Measurements from ENCODE around the gene MTA2.

Gene MTA2

DNA sequence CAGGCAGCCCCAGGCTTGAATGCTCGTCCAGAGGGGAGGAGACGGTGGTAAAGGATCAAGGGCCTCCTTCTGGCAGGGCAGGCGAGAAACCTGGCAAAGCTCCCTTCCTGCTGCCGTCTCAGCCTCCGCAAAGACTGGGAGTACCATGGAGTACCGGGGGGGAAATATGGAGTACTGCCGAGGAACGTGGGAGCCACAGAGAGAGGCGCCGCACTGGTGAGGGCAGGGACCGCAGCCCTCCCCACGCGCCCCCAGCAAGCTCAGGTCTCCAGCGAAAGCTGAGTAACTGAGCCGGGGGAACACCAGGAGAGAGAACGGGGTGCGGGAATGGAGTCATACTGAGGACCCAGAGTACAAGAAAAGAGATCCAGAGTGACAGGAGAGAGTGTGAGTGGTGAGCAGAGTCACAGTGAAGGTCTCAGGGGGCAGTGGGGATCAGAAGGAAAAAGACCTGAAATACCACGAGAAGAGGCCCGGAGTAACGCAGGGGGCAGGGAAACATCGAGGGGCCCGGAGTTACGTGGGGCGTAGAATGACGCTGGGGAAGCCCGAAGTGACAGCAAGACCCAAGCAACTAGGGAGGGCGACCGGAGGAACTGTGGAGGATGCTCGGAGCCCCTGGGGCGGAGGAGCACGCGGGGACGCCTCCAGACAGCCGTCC, 10.2 kb upstream of the MTA2 start:
- H3K4me3 ChIP-seq (ENCODE audit: low read depth, low read length) = peak overlapping the region; percentile 83
- TF ChIP-seq, protein P1, sequence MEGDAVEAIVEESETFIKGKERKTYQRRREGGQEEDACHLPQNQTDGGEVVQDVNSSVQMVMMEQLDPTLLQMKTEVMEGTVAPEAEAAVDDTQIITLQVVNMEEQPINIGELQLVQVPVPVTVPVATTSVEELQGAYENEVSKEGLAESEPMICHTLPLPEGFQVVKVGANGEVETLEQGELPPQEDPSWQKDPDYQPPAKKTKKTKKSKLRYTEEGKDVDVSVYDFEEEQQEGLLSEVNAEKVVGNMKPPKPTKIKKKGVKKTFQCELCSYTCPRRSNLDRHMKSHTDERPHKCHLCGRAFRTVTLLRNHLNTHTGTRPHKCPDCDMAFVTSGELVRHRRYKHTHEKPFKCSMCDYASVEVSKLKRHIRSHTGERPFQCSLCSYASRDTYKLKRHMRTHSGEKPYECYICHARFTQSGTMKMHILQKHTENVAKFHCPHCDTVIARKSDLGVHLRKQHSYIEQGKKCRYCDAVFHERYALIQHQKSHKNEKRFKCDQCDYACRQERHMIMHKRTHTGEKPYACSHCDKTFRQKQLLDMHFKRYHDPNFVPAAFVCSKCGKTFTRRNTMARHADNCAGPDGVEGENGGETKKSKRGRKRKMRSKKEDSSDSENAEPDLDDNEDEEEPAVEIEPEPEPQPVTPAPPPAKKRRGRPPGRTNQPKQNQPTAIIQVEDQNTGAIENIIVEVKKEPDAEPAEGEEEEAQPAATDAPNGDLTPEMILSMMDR (IDR thresholded peaks at IDR 0.05; ENCODE audit: borderline replicate concordance, insufficient read depth, low read depth, low read length) = no peak

DNA sequence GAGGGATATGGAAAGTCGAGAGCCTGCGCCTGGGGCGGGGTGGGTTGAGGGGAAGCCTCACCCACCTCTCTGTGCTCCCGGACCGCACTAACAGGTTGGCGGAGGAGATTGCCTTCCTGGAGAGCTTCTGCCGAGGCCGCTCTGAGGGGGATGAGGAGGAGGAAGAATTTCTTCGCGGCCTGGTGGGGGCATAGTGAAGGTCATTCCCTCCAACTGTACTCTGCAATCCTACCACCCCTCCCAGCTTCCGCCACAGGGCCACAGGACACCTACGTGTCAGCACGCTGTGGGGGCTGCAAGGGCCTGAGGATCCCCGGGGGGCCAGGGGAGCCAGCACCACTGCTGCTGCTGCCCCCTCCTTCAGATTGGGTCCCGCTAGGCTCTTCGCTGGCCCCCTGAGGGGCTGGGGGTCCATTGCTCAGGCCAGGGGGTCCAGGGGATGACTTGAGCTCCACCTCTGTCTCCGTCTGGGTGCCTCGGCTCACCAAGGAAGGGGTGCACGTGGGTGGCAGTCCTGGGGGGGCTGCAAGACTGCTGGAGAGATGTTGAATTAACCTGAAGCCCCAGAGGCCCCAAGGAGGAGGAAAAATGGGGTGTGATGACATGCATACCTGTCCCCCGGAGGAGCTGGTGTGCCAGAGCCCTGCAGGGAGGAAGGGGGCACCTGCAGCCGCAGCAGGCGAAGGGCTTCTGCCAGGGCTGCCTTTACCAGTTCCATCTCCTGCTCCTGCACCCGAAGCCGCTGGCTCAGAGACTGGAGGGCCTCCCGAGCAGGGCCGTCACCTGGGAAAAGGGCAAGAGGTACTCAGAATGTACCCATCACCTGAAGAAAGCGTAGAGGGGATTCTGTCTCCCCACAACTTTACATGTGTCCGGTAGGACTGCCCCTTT, 9.4 kb upstream of the MTA2 start:
- TF ChIP-seq, protein P1 (IDR thresholded peaks at IDR 0.05; ENCODE audit: borderline replicate concordance, insufficient read depth, low read depth, low read length) = no peak
- H3K4me3 ChIP-seq (ENCODE audit: low read depth, low read length) = peak overlapping the region; percentile 83

DNA sequence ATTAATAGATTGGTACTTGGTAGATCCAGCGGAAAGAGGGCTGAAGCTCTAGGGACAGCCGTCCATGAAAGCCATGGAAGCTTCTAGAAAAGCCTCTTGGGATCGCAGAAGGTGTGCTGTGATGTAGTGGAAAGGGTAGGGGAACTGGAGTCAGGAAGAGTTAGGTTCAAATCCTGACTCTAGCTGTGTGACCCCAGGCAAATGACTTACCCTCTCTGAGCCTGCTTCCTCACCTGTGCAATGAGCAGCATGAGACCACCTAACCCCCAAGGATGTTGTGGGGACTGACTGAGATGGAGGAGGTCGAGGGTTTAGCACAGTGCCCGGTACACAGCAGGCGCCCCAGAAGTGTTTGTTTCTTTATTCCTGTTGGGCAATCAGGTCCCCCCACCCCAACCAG, 8.7 kb upstream of the MTA2 start:
- TF ChIP-seq, protein P1 (IDR thresholded peaks at IDR 0.05; ENCODE audit: borderline replicate concordance, insufficient read depth, low read depth, low read length) = no peak
- no peak overlapping the region for H3K4me3 ChIP-seq (ENCODE audit: low read depth, low read length)

DNA sequence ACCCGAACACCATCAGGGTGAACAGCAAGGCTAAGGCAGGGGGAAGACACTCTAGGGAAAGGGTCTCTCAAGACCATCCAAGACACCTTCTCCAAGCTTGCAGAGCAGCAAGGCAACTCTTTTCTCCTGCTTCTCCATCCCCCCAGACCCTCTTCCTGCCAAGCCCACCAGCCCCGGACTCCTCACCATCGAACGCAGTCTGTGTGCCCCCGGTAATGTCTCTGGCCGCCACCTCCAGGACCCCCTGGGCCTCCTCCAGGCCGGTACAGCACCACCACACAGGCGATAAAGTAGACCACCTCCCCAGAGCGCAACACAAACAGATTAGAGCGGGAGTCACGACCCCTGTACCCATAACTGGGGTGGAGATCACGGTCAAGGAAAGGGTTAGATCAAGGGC, 7.1 kb upstream of the MTA2 start:
- TF ChIP-seq, protein P1 (IDR thresholded peaks at IDR 0.05; ENCODE audit: borderline replicate concordance, insufficient read depth, low read depth, low read length) = no peak
- H3K4me3 ChIP-seq (ENCODE audit: low read depth, low read length) = no peak overlapping the region

DNA sequence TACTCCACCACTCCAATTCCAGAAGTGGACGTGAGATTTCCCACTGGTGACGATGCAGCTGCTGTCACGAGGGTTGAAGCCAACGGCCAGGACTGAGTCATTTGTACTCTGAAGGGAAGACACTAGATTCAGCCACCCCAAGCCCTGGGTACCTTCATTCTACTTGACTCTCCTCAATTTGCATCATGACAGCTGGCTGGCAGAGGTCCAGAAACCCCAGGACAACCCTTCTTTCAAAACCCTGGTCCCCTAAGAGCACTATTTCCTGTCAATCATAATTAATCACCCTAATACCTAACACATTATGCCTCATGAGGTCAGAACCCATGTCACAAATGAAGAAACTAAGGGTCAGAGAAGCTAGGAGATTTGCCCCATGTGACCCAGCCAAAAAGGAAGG, 6.0 kb upstream of the MTA2 start:
- no peak overlapping the region for H3K4me3 ChIP-seq (ENCODE audit: low read depth, low read length)
- TF ChIP-seq, protein P1 (IDR thresholded peaks at IDR 0.05; ENCODE audit: borderline replicate concordance, insufficient read depth, low read depth, low read length) = no peak

DNA sequence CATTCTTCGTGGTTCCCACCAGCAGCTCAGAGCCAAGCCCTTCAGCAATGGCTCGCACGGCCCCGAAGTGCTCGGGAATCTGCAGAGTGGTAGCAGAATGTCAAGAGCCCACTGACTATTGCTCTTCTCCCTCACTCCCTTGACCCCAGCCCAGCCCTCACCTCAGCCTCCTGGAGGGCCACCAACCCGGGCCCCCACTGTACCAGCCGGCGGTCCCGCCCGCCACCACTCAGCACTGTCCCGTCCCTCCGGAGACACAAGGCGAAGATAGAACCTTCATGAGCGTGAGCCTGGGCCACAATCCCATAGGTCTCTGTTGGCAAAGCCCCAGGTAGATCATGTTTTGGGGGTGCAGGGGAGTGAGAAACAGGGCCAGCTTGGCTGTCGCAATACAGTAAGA, 4.2 kb upstream of the MTA2 start:
- TF ChIP-seq, protein P1 (IDR thresholded peaks at IDR 0.05; ENCODE audit: borderline replicate concordance, insufficient read depth, low read depth, low read length) = no peak
- no peak overlapping the region for H3K4me3 ChIP-seq (ENCODE audit: low read depth, low read length)

DNA sequence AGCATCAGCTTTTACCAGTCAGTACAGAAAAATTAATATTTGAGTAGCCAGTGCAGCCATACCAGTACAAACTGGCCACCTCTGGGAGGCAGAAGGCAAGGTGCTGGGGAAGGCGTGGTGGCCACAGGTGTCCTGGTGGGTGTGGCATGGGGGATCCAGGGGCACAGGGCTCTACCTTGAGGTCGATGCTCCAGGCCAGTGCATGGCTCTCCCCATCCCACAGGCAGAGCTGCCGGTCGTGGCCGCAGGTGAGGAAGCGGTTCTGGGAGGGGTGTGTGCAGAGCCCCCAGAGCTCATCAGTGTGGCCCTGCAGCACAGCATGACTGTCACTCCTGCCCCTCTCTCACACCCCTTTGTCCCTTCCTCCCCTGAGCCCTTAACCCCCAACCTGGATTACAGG, 3.8 kb upstream of the MTA2 start:
- TF ChIP-seq, protein P1 (IDR thresholded peaks at IDR 0.05; ENCODE audit: borderline replicate concordance, insufficient read depth, low read depth, low read length) = no peak
- no peak overlapping the region for H3K4me3 ChIP-seq (ENCODE audit: low read depth, low read length)

All from GM12875 (cell line).